HepG2 (cell line): ENCODE results near the gene CAB39. TPM values are rescaled to one million over a fixed set of nuclear protein-coding genes. Genes with fewer than 3 reads are reported as not detected.
A peak's percentile ranks its signal among the peaks of the same experiment; 100 is the strongest.

Experiments
- ATAC-seq: fragments of 200-7000 bp; cut with Tn5 transposase; 3 replicates; pipeline ENCODE4 v1.9.1; 2020; ENCODE audit warnings: mild to moderate bottlenecking, moderate library complexity
- BruUV-seq: library from RNA; stranded (reverse); fragments of 400-500 nt; replicated peaks from 2 replicates; lab custom pipeline; 2021; lab: Mats Ljungman, UMichigan
- CTCF ChIA-PET: fragments of 300-600 bp; formaldehyde crosslinking; extraction: SDS; loops from one replicate; lab custom pipeline; 2021; ENCODE audit warnings: low total read pairs, inconsistent platforms, low intra/inter-chr PET ratio; lab: Yijun Ruan, JAX
- POLR2A ChIA-PET: fragments of 350-600 bp; sonication (Branson Sonifier 250); formaldehyde crosslinking; loops from one replicate; lab custom pipeline; 2020; ENCODE audit warnings: antibody characterized with exemption, inconsistent platforms; lab: Yijun Ruan, JAX
- DNase-seq: peaks from one replicate; pipeline ENCODE4 v3.0.0-alpha.2; 2015; ENCODE audit warnings: low spot score
- FAIRE-seq: peaks from 3 replicates; lab custom pipeline; 2011; peaks lifted over from hg19 to GRCh38; lab: Jason Lieb, UNC
- H2AFZ ChIP-seq: one replicate; pipeline ENCODE4 v1.6.1; 2011; ENCODE audit warnings: low read length, inconsistent platforms
- H3K27ac ChIP-seq: fragments of 300-600 bp; 3 replicates; pipeline ENCODE4 v1.8.0; 2011; ENCODE audit warnings: mixed run types, mild to moderate bottlenecking, mixed read lengths, low read length, inconsistent platforms; ENCODE audit not compliant: insufficient read depth; ENCODE audit errors: extremely low read length
- H3K27me3 ChIP-seq, 2 experiments: fragments of 200-600 bp in 1 of 2; 2 replicates in 1 of 2; 3 replicates in 1 of 2; pipeline versions ENCODE4 v1.6.0 to v1.8.0; 2011; ENCODE audit warnings: low read length in 2 of 2, mild to moderate bottlenecking in 2 of 2, moderate library complexity in 2 of 2, inconsistent platforms in 1 of 2; ENCODE audit not compliant: insufficient read depth in 2 of 2, control insufficient read depth in 1 of 2
- H3K36me3 ChIP-seq, 2 experiments: fragments of 200-600 bp in 1 of 2; replicated peaks in 1 of 2; 2 replicates in 1 of 2; 3 replicates in 1 of 2; pipeline versions ENCODE4 v1.5.1 to v1.8.0; 2011; ENCODE audit warnings: low read length in 2 of 2, inconsistent platforms in 1 of 2; ENCODE audit not compliant: insufficient read depth in 2 of 2, control insufficient read depth in 1 of 2
- H3K4me1 ChIP-seq: 2 replicates; pipeline ENCODE4 v1.5.1; 2012; ENCODE audit warnings: low read length, inconsistent platforms; ENCODE audit not compliant: insufficient read depth
- H3K4me2 ChIP-seq: 2 replicates; pipeline ENCODE4 v1.6.0; 2011; ENCODE audit warnings: low read depth, low read length, inconsistent platforms
- H3K4me3 ChIP-seq, 3 experiments: fragments of 200-600 bp in 1 of 3; sonication (generic), shearing (Covaris generic) in 1 of 3; replicated peaks in 1 of 3; 2 replicates each; pipeline ENCODE4 v1.5.1; 2011 to 2016; ENCODE audit warnings: low read length in 3 of 3, inconsistent platforms in 2 of 3, low read depth in 2 of 3, mild to moderate bottlenecking in 2 of 3, control low read depth in 1 of 3, mixed read lengths in 1 of 3; ENCODE audit not compliant: insufficient read depth in 1 of 3
- H3K79me2 ChIP-seq: one replicate; pipeline ENCODE4 v1.6.1; 2011; ENCODE audit warnings: low read length, inconsistent platforms; ENCODE audit not compliant: insufficient read depth
- H3K9ac ChIP-seq: 2 replicates; pipeline ENCODE4 v1.6.0; 2011; ENCODE audit warnings: mild to moderate bottlenecking, low read depth, low read length, inconsistent platforms; ENCODE audit not compliant: insufficient read depth
- H3K9me3 ChIP-seq: 2 replicates; pipeline ENCODE4 v1.5.1; 2012; ENCODE audit warnings: mild to moderate bottlenecking, low read length
- H4K20me1 ChIP-seq: 2 replicates; pipeline ENCODE4 v1.6.0; 2011; ENCODE audit warnings: inconsistent platforms, mild to moderate bottlenecking, low read length, moderate library complexity; ENCODE audit not compliant: insufficient read depth
- KDM2A ChIP-seq: sonication (generic); formaldehyde crosslinking; IDR thresholded peaks from 2 replicates; pipeline ENCODE4 v1.4.0; 2020; ENCODE audit warnings: low read depth, missing genetic modification reagents, borderline replicate concordance
- KDM5A ChIP-seq: fragments of 200-600 bp; sonication (generic); IDR thresholded peaks from 2 replicates; pipeline ENCODE4 v1.7.0; 2018; ENCODE audit warnings: antibody characterized with exemption, mild to moderate bottlenecking, low read length, borderline replicate concordance
- LCORL ChIP-seq, 2 experiments: fragments of 450-650 bp in 1 of 2; sonication (generic) in 1 of 2; formaldehyde crosslinking in 1 of 2; IDR thresholded peaks; 2 replicates each; pipeline versions ENCODE4 v1.5.0 to v1.6.1; 2017 to 2020; ENCODE audit warnings: antibody characterized with exemption in 1 of 2, missing genetic modification reagents in 1 of 2
- NR3C1 ChIP-seq: sonication (generic); formaldehyde crosslinking; IDR thresholded peaks from 2 replicates; pipeline ENCODE4 v1.4.0; 2020; ENCODE audit warnings: missing genetic modification reagents
- ZNF138 ChIP-seq: sonication (generic); formaldehyde crosslinking; IDR thresholded peaks from 2 replicates; pipeline ENCODE4 v1.5.0; 2020; ENCODE audit warnings: mild to moderate bottlenecking, low read depth, missing genetic modification reagents
- ZNF44 ChIP-seq: sonication (generic); formaldehyde crosslinking; IDR thresholded peaks from 2 replicates; pipeline ENCODE4 v1.5.1; 2020; ENCODE audit warnings: mild to moderate bottlenecking, missing genetic modification reagents
- ZNF496 ChIP-seq: sonication (generic); formaldehyde crosslinking; IDR thresholded peaks from 2 replicates; pipeline ENCODE4 v1.8.1; 2023; ENCODE audit warnings: mild to moderate bottlenecking, moderate library complexity, missing genetic modification reagents; ENCODE audit not compliant: insufficient replicate concordance
- ZNF597 ChIP-seq: sonication (generic); formaldehyde crosslinking; IDR thresholded peaks from 2 replicates; pipeline ENCODE4 v1.5.0; 2020; ENCODE audit warnings: missing genetic modification reagents
- ZSCAN30 ChIP-seq: sonication (generic); formaldehyde crosslinking; IDR thresholded peaks from 2 replicates; pipeline ENCODE4 v1.5.0; 2020; ENCODE audit warnings: mild to moderate bottlenecking, missing genetic modification reagents
- WGBS: methylation state at CpG from one replicate; pipeline ENCODE4 v1.1.6; 2017; ENCODE audit warnings: low lambda C conversion rate; 5-methylcytosine and 5-hydroxymethylcytosine counted together
- in situ Hi-C: cut with HindIII; loops from 2 replicates; pipeline ENCODE4 v1.10.0; 2017; ENCODE audit warnings: low pct_unique_long_range_greater_than_20kb; ENCODE audit not compliant: extremely low pct_ligation_motif_present
- intact Hi-C: fragments of 100-400 bp; cut with micrococcal nuclease; formaldehyde crosslinking; loops from one replicate; pipeline ENCODE4 v1.10.0; 2022; ENCODE audit not compliant: unreplicated experiment
- polyA plus RNA-seq, 8 experiments: library from polyadenylated mRNA; depleted of rRNA in 3 of 8; stranded (reverse) in 7 of 8; unstranded in 1 of 8; fragments of >200 nt; fragmentation: Illumina TruSeq in 4 of 8; extraction: Trizol in 4 of 8; gene quantifications; 2 replicates each; pipeline versions ENCODE4 v1.2.1 to v1.2.3, GENCODE V29; 2011 to 2016; ENCODE audit warnings: low read depth in 4 of 8, missing spikeins in 1 of 8, mixed read lengths in 1 of 8; ENCODE audit not compliant: insufficient read depth in 1 of 8
- total RNA-seq, 5 experiments: library from RNA; depleted of rRNA; stranded (reverse); fragments of >200 nt; fragmentation: Illumina TruSeq; extraction: Trizol; gene quantifications; 2 replicates each; pipeline ENCODE4 v1.2.3, GENCODE V29; 2016; ENCODE audit warnings: low read depth in 1 of 5
- TF ChIP-seq, protein P1 (sequence below): sonication (generic); formaldehyde crosslinking; IDR thresholded peaks from 2 replicates; pipeline ENCODE4 v1.4.0; 2020; ENCODE audit warnings: mild to moderate bottlenecking, missing genetic modification reagents
- TF ChIP-seq, protein P2 (sequence below): IDR thresholded peaks from 2 replicates; pipeline ENCODE4 v1.6.1; 2016
- TF ChIP-seq, protein P3 (sequence below): sonication (generic); formaldehyde crosslinking; IDR thresholded peaks from 2 replicates; pipeline ENCODE4 v1.5.0; 2020; ENCODE audit warnings: missing genetic modification reagents

CAB39 gene
- total and polyA plus RNA-seq, 2 of the 13 experiments (the other 11 are each of a cell fraction or from before 2014, with no cell fraction given): 19.3 to 45.3 TPM

DNA sequence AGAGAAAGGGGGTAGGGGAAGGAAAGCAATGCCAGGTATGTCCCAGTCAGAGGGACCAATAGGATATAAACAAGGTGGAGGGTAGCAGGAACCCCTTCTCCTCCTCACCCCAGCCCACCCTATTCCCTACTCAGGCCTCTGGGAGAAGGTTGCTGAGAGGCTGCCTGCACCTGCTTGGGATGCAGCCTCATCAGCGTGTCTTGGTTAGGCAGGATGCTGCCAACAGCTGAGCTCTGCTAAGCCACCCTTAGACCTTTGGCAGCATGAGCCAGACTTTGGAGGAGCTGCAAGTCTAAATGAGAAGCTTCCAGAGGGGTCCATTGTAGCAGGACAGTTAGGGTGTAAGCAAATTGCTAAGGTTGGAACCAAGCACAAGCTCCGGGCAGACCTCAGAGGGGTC is 38.2 kb upstream of the CAB39 start:
- no peak overlapping the region for H3K4me2 ChIP-seq
- H3K27me3 ChIP-seq: peaks cover 1 to 21% of the 10 kb centered on the region in 2 experiments; a peak in 4 of 5 replicates
- CTCF ChIA-PET: no interaction called here
- BruUV-seq: no TSS peak
- H2AFZ ChIP-seq: no peak overlapping the region
- TF ChIP-seq ZSCAN30 (CRISPR knock-in tag) (no peak), ZNF138 (CRISPR knock-in tag) (no peak), KDM2A (CRISPR knock-in tag) (no peak), KDM5A (no peak), NR3C1 (CRISPR knock-in tag) (no peak), LCORL (IDR thresholded peaks at IDR 0.05) (no peak), LCORL (CRISPR knock-in tag; IDR thresholded peaks at IDR 0.05) (no peak), ZNF44 (no peak), ZNF496 (CRISPR knock-in tag) (no peak), ZNF597 (CRISPR knock-in tag) (no peak)
- TF ChIP-seq, protein P1, sequence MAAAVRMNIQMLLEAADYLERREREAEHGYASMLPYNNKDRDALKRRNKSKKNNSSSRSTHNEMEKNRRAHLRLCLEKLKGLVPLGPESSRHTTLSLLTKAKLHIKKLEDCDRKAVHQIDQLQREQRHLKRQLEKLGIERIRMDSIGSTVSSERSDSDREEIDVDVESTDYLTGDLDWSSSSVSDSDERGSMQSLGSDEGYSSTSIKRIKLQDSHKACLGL (CRISPR knock-in tag): no peak
- TF ChIP-seq, protein P2, sequence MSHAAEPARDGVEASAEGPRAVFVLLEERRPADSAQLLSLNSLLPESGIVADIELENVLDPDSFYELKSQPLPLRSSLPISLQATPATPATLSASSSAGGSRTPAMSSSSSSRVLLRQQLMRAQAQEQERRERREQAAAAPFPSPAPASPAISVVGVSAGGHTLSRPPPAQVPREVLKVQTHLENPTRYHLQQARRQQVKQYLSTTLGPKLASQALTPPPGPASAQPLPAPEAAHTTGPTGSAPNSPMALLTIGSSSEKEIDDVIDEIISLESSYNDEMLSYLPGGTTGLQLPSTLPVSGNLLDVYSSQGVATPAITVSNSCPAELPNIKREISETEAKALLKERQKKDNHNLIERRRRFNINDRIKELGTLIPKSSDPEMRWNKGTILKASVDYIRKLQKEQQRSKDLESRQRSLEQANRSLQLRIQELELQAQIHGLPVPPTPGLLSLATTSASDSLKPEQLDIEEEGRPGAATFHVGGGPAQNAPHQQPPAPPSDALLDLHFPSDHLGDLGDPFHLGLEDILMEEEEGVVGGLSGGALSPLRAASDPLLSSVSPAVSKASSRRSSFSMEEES: no peak
- TF ChIP-seq, protein P3, sequence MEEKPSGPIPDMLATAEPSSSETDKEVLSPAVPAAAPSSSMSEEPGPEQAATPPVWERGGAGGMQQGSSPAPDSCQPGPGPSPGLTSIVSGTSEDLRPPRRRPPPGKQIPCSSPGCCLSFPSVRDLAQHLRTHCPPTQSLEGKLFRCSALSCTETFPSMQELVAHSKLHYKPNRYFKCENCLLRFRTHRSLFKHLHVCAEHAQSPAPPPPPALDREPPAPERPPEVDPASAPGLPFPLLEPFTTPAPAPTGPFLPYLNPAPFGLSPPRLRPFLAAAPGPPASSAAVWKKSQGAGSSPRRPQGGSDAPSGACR (CRISPR knock-in tag): no peak
- in situ Hi-C loops (no loop called here), intact Hi-C loops (no loop called here)
- 69% methylated on average over 2 of the region's 2 CpGs for WGBS
- H3K36me3 ChIP-seq: no peaks in the 10 kb centered on the region
- peaks cover 11% of the 10 kb centered on the region for H3K4me1 ChIP-seq
- FAIRE-seq (no peak), ATAC-seq (peak; percentile 15; the same call in 2 of the 3 replicates), DNase-seq (no peak)
- H3K9ac ChIP-seq: no peak overlapping the region
- POLR2A ChIA-PET: no interaction called here
- no peaks in the 10 kb centered on the region for H4K20me1 ChIP-seq
- H3K9me3 ChIP-seq: peaks cover 8% of the 10 kb centered on the region; the same call in 1 of the 2 replicates
- no peak overlapping the region for H3K27ac ChIP-seq
- no peak overlapping the region for H3K4me3 ChIP-seq
- no peaks in the 10 kb centered on the region for H3K79me2 ChIP-seq
